NCI-H748 (cell line): ENCODE measurements around the gene COL1A2.
A peak's percentile ranks its signal among the peaks of the same experiment; 100 is the strongest.

ENCODE experiments used
- DNase-seq: peaks from one replicate; lab custom pipeline; 2025; ENCODE audit not compliant: unreplicated experiment; lab: John Stamatoyannopoulos, UW

COL1A2 gene

GRCh38 chr7:94409200-94409948 lies 14.7 kb downstream of the COL1A2 start:
- no peak for DNase-seq

DNA sequence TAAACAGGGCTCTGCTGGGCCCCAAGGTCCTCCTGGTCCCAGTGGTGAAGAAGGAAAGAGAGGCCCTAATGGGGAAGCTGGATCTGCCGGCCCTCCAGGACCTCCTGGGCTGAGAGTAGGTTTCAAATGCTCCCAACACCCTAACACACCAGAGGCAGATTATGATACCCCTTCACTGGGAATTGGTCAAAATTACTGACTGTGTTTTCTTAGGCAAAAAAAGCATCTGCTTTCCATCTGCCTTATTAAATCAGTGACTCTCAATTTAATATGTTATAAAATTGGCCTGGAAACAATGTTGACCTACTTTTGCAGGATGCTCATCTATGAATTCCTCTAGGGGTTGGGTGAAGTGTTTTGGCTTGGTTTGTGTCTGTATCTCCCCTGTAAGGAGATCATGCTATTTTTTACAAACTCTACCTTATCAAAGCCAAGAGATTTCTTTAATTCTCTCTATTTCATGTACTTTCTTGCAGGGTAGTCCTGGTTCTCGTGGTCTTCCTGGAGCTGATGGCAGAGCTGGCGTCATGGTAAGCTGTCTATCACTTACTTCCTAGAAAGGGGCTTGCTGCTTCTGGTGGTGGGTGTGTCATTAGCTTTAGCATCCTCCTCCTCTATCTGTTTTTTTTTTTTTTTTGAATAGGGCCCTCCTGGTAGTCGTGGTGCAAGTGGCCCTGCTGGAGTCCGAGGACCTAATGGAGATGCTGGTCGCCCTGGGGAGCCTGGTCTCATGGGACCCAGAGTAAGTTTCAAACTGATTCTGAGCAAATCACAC lies 15.9 kb downstream of the COL1A2 start:
- no peak for DNase-seq

DNA sequence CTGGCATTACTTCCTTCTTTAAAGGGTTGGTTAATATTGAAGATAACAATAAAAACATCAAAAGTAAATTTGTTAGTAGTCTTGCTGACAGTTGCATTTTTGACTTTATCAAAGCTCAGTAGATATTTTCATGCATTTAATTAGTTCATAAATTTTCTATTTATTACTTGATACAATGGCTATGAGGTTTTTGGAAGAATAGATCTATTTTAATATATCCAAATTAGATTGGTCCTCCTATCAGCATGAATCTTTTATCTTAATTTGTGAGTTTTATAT lies 16.4 kb downstream of the COL1A2 start:
- DNase-seq = no peak

DNA sequence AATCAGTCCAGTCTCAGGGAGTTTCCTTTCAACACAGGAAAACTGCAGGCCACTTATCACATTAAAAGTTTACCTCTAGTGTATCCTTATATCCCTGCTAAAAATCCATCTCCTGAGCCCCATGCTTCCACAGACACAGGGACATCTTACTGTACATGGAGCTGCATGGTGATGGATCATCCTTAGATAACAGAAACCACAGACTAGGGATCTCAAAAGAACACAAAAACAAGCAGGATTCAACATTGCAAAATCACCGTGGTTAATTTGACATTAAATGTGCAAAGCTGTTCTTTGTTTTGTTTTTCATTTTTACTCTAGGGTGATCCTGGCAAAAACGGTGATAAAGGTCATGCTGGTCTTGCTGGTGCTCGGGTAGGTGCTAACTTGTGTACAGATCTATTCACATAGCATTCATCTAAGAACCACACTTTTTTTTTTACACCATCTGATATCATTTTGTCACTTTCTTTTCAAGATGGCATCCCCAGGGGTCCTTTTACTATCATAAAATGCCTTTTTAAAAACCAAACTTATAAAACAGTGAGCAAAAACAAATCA lies 18.1 kb downstream of the COL1A2 start:
- DNase-seq = no peak

DNA sequence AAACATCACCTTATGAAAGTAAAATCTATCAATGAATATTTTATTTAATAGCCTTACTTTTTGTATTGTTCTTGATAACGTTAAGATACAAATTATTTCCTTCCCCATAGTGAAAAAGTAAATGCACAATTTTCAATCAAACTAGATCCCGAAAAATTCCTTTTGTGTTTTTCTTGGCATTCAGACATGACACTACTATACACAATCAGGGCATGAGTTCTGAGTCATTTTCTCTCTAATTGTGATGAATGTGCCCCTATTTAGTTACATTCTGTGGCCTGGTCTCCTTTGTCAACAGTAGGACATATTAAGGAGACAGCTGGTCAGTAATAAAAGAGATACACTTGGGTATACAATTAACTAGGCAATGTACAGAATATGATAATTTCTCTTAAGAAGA lies 19.8 kb downstream of the COL1A2 start:
- DNase-seq = peak; percentile 83

GRCh38 chr7:94414980-94415379 lies 20.3 kb downstream of the COL1A2 start:
- DNase-seq = no peak

GRCh38 chr7:94417306-94417705 lies 22.6 kb downstream of the COL1A2 start:
- DNase-seq = no peak

DNA sequence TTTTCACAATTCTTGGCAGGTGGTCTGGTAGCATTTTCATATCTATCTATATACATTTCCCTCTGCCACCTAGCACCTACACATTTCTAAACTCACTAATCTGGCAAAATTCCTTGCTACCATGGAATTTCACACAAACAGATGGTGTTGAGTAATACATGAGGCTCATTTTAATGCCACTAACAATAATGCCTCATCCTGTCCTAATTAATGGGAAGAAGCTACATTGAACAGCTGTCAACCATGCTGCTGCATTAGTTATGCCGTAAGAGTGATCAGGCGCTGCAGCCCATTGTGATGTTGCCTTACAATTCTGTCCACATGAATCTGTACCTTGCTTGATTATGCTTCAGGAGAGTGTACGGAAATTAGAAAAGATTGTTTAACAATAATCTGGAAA lies 23.2 kb downstream of the COL1A2 start:
- peak; percentile 64 for DNase-seq

DNA sequence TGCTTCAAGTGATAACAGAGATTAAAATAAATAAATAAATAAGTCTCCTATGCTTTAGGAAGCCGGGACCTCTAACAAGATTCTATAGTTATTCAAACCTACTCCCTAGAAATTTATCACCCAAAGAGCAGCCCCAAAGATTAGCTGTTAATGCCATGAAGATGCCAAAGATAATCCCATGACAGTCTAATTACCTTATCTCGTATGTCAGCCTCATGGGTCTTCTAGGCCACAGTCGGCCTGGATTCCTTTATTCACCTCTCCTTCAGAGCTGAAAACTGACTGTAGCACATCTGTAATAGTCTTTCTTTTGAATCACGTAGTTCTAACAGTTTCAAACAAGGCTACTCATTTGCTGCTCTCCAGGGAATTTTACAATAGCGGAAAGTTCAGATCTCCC lies 24.2 kb downstream of the COL1A2 start:
- no peak for DNase-seq

GRCh38 chr7:94420328-94420727 lies 25.6 kb downstream of the COL1A2 start:
- DNase-seq = no peak

DNA sequence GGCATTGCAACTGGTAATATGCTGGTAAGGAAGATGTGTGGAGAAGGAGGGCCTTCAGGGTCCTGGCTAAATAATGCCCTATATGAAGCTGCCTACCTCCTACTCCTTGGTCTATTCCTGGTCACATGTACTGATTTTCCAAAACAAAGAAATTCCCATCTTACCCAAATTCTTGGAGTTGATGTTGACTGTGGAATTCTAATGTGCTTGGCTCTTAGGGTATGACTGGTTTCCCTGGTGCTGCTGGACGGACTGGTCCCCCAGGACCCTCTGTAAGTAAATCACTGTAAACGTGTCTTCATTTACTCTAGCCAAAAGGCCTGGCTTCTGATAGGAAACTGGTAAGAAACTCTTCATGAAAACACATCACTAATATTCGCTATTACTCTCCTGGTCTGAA lies 27.0 kb downstream of the COL1A2 start:
- DNase-seq = no peak

DNA sequence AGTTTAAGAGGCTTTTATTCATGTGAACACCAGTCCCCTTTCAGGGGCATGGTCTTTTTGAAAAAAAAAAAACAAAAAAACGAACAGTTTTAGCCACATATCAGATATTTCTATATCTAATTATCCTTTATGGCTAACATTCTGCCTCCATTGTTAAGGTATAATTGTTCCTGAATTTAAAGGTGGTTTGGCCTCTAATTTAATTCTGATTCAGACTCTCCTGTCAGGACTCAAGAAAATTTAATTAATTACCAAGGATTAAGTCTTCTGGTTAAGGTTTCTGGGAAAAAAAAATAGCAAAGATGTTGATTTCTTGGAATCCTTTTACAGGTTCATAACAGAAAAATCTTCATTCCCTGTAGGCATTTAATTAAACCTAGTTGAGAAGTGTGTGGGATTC lies 27.4 kb downstream of the COL1A2 start:
- DNase-seq = no peak

- DNase-seq = no peak
These were observed 28.2 kb downstream of the COL1A2 start for GRCh38 chr7:94422827-94423460.

GRCh38 chr7:94423863-94424735 lies 29.4 kb downstream of the COL1A2 start:
- DNase-seq = no peak

DNA sequence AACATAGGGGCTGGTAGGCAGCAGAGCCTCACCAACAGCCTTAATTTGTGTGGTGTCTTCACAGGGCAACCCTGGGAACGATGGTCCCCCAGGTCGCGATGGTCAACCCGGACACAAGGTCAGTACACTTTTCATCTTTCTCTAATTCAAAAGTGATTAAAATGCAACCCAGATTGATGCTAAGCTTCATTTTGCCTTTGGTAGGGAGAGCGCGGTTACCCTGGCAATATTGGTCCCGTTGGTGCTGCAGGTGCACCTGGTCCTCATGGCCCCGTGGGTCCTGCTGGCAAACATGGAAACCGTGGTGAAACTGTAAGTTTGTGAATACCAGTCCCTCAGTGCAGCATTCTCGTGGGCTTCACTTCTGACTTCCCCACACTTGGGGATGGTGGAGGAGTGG lies 30.9 kb downstream of the COL1A2 start:
- DNase-seq = no peak

- no peak for DNase-seq
These were observed 32.5 kb downstream of the COL1A2 start for GRCh38 chr7:94426980-94427875.

- no peak for DNase-seq
These were observed 34.5 kb downstream of the COL1A2 start for GRCh38 chr7:94429153-94429552.

GRCh38 chr7:94431176-94431575 lies 36.5 kb downstream of the COL1A2 start:
- no peak for DNase-seq

DNA sequence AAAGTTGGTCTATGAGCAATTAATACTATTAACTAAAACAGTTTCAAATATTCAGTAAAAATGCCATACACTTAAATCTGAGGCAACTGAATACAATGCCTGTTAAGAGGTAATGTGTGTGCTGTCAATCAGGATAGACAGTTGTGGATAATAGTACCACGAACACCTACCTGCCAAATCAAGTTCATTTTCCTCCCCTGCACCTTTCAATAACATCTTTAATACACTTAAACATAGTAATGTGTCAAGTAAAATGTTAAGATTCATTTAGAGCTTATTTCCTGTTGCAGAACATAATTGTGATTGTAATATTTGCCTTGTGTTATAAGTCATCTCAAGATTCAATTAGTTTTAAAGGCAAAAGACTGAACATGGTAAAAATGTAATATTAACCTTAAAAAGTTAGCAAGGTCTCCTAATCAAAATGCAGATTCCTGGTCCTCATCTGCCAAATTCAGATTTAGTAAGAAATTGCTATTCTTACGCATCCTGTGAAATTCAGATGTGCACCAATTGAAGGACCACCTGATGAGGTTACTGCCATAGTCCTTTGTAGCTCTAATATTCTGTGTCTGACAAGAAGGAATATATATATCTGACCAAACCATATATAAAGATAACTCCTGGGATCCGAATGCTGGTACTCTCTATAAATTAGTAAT lies 37.1 kb downstream of the COL1A2 start:
- no peak for DNase-seq

GRCh38 chr7:94432281-94432670 lies 37.6 kb downstream of the COL1A2 start:
- no peak for DNase-seq
